ENCODE results near the gene TMEM151A.

TMEM151A gene

DNA sequence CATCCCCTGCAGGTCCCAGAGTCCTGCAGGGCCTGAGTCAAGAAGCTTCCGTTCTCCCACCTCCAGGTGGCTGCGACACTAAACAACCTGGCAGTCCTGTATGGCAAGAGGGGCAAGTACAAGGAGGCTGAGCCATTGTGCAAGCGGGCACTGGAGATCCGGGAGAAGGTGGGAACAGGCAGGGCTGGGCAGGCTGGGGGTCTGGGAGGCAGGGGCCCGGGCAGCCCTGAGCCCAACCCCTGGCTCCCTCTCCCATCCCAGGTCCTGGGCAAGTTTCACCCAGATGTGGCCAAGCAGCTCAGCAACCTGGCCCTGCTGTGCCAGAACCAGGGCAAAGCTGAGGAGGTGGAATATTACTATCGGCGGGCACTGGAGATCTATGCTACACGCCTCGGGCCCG, 27.9 kb upstream of the TMEM151A start:
- no peak overlapping the region for H3K4me3 Mint-ChIP-seq
- DNase-seq (ENCODE audit: low spot score in 2 of 2), result no peak
- peaks cover 30% of the 10 kb centered on the region for H3K4me1 Mint-ChIP-seq
- peaks cover 55% of the 10 kb centered on the region for H3K36me3 Mint-ChIP-seq
- no peak for ATAC-seq
- no peaks in the 10 kb centered on the region for H3K9me3 Mint-ChIP-seq
- no peak overlapping the region for H3K27ac Mint-ChIP-seq

DNA sequence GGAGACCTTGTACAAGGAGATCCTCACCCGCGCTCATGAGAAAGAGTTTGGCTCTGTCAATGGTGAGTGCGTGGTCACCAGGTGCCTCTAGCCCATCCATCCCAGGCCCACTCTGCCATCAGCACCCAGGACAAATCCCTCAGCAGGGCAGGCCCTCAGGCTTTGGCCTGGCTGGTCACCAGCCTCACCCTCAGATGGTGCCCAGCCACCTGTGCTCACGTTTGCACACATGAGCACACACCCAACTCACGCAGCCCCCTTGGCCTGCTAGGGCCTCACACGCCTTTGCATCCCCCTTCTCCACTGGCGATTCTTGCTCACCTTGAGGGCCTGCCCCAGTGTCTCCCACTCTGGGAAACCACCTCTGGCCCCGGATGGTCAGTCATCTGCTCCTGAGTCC, 27.3 kb upstream of the TMEM151A start:
- Mint-ChIP-seq H3K9me3 (no peaks in the 10 kb centered on the region), H3K27ac (peak overlapping the region; percentile 63), H3K36me3 (peaks cover 55% of the 10 kb centered on the region)

DNA sequence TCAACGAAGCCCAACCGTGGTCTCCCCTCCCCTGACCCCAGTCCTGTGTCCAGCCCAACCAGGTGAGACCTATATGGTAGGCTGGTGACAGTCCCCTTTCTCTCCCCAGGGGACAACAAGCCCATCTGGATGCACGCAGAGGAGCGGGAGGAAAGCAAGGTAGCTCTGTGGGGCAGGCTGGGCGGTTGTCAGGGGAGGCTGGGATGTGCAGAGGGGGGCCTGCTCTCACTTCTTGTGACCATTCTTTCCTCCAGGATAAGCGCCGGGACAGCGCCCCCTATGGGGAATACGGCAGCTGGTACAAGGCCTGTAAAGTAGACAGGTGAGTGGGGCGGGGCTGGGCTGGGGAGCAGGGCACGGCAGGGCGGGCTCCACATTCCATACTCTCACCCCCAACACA, 26.8 kb upstream of the TMEM151A start:
- peaks cover 55% of the 10 kb centered on the region for H3K36me3 Mint-ChIP-seq
- no peak overlapping the region for H3K4me3 Mint-ChIP-seq
- no peaks in the 10 kb centered on the region for H3K9me3 Mint-ChIP-seq
- H3K27ac Mint-ChIP-seq, result peak overlapping the region; percentile 63
- no peak for ATAC-seq
- peak in 1 of 2 donors; percentile 63 for DNase-seq (ENCODE audit: low spot score in 2 of 2)
- peaks cover 28% of the 10 kb centered on the region for H3K4me1 Mint-ChIP-seq

More for the DNA sequence above, 27.3 kb upstream of the TMEM151A start:
- no peak overlapping the region for H3K4me3 Mint-ChIP-seq
- DNase-seq (ENCODE audit: low spot score in 2 of 2) (peak in 1 of 2 donors; percentile 50), ATAC-seq (no peak)
- H3K4me1 Mint-ChIP-seq, result peaks cover 28% of the 10 kb centered on the region

DNA sequence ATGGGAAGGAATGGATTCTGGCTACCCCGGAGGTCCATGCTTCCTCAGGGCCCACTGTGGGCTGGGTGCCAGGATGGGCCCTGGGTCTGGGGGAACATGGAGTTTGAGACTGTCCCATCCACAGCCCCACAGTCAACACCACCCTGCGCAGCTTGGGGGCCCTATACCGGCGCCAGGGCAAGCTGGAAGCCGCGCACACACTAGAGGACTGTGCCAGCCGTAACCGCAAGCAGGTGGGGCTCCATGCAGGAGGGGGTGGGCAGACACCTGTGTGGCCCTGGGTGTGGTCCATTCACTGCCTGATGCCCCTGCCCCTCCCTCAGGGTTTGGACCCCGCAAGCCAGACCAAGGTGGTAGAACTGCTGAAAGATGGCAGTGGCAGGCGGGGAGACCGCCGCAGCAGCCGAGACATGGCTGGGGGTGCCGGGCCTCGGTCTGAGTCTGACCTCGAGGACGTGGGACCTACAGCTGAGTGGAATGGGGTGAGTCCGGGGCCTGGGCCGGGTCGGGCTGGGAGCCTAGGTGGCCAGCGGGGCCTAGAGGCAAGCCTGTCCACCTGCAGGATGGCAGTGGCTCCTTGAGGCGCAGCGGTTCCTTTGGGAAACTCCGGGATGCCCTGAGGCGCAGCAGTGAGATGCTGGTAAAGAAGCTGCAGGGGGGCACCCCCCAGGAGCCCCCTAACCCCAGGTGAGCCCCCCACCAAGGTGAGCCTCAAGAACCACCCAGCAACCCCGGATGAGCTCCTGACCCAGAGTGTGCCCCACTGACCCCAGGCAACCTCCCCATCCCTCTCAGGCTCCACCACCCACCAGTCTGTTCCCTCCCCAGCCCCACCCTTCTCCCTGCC, 25.9 kb upstream of the TMEM151A start:
- DNase-seq (ENCODE audit: low spot score in 2 of 2) (no peak), ATAC-seq (no peak)
- Mint-ChIP-seq H3K36me3 (peaks cover 51% of the 10 kb centered on the region), H3K27ac (no peak overlapping the region), H3K9me3 (no peaks in the 10 kb centered on the region), H3K4me1 (peaks cover 31% of the 10 kb centered on the region), H3K4me3 (no peak overlapping the region)

DNA sequence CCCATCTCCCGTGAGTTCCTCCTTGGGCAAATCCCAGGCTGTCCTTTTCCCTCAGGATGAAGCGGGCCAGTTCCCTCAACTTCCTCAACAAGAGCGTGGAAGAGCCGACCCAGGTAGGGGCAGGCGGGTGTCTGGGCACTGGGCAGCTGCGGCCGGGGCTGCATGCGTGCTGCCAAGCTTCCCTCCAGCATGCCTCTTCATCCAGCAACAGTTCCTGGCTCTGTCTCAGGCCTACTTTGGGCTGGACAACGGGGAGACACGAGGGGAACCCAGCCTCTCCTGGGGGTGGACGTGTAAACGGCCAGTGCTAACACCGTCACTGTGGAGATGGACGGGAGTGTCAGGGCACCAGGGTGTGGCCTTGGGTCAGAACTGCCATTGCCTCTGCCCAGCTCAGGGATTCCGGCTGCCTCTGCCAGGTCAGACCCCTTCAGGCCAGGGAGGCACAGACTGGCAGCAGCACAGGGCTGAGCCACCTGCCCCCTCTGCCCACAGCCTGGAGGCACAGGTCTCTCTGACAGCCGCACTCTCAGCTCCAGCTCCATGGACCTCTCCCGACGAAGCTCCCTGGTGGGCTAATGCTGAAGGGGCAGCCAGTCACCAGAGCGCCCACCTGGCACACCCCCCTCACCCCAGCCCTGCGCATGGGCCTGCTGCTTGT, 25.2 kb upstream of the TMEM151A start:
- peak overlapping the region; percentile 98 for H3K27ac Mint-ChIP-seq
- no peaks in the 10 kb centered on the region for H3K9me3 Mint-ChIP-seq
- H3K36me3 Mint-ChIP-seq, result peaks cover 51% of the 10 kb centered on the region
- ATAC-seq, result no peak
- no peak for DNase-seq (ENCODE audit: low spot score in 2 of 2)
- H3K4me1 Mint-ChIP-seq, result peaks cover 36% of the 10 kb centered on the region
- peak overlapping the region; percentile 93 for H3K4me3 Mint-ChIP-seq

DNA sequence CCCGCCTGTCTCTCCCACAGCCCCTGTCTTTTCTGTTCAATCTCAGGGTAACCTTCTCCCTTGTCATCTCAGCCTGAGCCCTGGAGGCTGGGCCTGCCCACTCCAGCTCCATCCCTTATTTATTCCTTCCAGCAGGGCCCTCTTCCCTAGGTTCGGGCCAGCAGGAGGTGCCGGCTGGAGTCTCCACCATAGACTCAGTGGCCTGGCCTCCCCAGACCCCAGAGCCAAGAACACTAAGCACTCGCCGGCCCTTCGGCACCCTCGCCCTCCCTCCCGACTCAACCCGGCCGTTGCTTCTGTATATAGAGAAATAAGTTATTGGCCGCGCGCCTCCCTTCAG, 24.7 kb upstream of the TMEM151A start:
- peaks cover 41% of the 10 kb centered on the region for H3K4me1 Mint-ChIP-seq
- H3K4me3 Mint-ChIP-seq, result peak overlapping the region; percentile 93
- DNase-seq (ENCODE audit: low spot score in 2 of 2) (no peak), ATAC-seq (no peak)
- peaks cover 54% of the 10 kb centered on the region for H3K36me3 Mint-ChIP-seq
- H3K27ac Mint-ChIP-seq, result peak overlapping the region; percentile 98
- no peaks in the 10 kb centered on the region for H3K9me3 Mint-ChIP-seq

DNA sequence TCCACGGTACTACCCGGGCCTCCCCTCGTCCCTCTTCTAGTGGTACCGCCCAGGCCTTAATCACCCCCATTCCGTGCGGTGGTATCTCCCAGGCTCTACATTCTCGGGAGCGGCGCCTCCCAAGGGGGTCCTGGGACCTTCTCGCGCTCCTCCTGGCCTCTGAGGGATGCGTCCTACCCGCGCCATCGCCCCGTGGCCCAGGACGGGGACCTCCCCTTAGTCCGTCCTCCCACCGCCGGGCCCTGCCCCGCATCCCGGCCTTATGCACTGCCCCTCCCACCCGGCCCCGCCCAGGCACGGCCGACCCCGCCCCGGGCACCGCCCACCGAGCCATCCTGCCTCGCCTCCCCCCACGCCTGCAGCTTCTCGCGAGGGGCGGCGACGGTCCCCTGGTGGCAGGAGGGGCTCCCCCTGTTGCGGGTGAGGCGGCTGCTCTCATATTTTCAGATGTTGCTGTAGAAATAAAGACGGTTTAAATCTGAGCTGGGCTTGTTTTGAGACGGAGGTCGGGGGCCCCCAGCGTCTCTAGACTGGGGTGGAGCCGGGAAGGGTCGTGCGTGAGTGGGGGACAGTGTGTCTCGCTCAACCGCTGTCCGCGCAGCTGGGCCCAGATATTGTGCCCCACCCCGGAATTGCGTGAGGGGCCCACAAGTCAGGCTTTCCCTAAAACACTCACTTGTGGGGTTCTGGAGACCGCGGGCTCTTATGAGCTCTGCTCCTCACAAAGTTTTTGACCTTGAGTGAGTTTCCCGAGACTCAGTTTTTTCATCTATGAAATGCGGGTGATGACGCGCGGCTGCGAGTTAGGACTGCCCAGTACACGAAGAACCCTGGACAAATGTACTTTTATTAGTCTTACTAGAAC, 24.1 kb upstream of the TMEM151A start:
- H3K27ac Mint-ChIP-seq, result peak overlapping the region; percentile 98
- peak; percentile 68 for ATAC-seq
- peaks cover 54% of the 10 kb centered on the region for H3K36me3 Mint-ChIP-seq
- H3K4me3 Mint-ChIP-seq, result peak overlapping the region; percentile 93
- no peaks in the 10 kb centered on the region for H3K9me3 Mint-ChIP-seq
- H3K4me1 Mint-ChIP-seq, result peaks cover 47% of the 10 kb centered on the region
- peak; percentile 82 to 91 for DNase-seq (ENCODE audit: low spot score in 2 of 2)

DNA sequence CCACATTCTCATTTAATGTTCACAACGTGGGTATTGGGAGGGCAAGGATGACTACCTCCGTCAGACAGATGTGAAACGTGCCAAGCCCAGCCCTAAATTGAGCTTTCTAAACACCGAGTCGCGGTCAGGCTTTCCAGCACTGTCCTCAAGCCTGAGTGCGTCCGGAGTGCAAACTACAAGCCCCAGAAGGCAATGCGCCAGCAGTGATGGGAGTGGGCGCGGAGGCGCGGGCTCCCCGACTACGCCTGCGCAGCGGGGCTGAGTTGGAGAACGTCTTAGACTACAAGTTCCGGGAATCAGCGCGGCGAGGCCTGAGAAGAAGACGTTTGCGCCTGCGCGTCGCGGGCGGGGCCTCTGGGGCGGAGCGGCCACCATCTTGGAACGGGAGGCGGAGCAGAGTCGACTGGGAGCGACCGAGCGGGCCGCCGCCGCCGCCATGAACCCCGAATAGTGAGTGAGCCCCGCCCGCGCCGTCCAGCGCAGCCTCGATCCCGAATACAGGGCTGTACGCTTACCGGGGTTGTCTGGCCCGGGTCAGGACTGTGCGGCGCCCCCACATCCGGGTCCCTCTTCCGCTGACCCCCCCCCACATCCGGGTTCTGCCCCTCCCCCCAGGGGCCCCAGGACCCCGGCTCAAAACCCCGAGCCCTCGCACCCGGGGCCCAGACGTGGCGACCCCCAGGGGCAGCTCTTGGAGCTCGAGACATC, 23.3 kb upstream of the TMEM151A start, which contains the start of gene RAB1B:
TSS of gene RAB1B (plus strand) at position 396 of the 708 bp plus-strand sequence. CDS start at position 437, 41 bp downstream.
- Mint-ChIP-seq H3K9me3 (no peaks in the 10 kb centered on the region), H3K36me3 (peaks cover 61% of the 10 kb centered on the region), H3K27ac (peak within 1 kb of the TSS; percentile 98), H3K4me3 (peak within 1 kb of the TSS; percentile 93), H3K4me1 (peaks cover 54% of the 10 kb centered on the region)
- ATAC-seq, result peak; percentile 90
- peak; percentile 99 to 100 for DNase-seq (ENCODE audit: low spot score in 2 of 2)

DNA sequence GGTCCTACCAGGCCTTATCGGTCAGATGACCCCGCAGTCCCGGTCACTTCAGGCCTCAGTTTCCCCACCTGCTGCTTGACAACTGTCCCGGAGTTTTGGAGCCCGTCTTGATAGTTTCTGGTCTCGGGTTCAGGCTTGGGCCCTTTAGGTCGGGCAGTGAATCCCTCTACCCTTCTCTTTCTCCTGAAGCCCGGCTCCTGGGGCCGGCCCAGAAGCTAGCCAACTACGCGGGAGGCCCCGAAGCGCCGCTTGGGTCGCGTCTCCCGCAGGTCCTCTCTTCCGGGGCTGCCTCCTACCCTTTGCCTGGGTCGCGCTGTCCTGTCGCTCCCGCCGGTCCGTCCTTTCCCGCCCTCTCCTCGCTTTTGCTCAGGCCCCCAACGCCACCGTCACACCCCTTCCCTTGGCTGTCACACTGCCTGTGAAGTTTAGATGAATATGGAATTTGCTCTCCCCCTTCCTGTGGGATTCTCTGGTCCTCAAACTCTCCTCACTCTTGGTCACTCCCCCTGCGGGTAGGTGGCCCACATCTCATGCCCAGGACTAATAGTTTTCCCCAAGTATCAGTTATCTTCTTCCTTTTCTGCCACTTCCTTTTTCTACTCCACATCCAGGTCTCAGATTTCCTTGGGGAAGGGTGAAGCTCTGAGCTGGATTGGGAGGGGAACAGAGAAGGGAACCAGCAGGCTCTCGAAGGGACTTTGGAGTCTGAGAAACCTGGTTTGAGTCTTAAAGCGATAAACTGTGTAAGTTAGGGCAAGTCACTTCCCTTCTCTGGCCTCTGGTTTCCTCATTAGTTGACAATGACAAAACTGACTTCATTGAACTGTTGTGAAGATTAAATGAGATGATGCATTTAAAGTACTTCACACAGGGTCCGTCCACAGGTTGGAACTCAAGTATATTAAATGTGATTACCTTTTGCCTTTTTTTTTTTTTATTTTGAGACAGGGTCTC, 22.5 kb upstream of the TMEM151A start:
- H3K27ac Mint-ChIP-seq, result peak overlapping the region; percentile 98
- peaks cover 63% of the 10 kb centered on the region for H3K4me1 Mint-ChIP-seq
- ATAC-seq (no peak), DNase-seq (ENCODE audit: low spot score in 2 of 2) (no peak)
- H3K9me3 Mint-ChIP-seq, result no peaks in the 10 kb centered on the region
- H3K4me3 Mint-ChIP-seq, result peak overlapping the region; percentile 93
- H3K36me3 Mint-ChIP-seq, result peaks cover 70% of the 10 kb centered on the region

DNA sequence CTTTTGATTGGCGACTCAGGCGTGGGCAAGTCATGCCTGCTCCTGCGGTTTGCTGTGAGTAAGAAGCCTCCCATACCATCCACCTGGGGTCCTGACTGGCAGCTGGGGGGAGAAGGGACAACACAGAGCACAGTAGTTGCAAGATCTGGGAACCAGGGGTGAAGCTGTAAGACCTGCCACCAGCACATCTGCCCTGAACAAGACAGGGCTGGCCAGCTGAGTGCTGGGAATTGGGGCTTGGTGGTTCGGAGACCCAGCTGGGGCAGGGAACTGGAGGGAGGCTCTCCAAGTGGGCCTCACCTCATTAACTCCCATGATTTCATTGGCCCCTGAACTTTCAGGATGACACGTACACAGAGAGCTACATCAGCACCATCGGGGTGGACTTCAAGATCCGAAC, 19.9 kb upstream of the TMEM151A start:
- H3K36me3 Mint-ChIP-seq, result peaks cover 91% of the 10 kb centered on the region
- no peaks in the 10 kb centered on the region for H3K9me3 Mint-ChIP-seq
- H3K4me3 Mint-ChIP-seq, result peak overlapping the region; percentile 37
- no peak for ATAC-seq
- no peak for DNase-seq (ENCODE audit: low spot score in 2 of 2)
- peaks cover 74% of the 10 kb centered on the region for H3K4me1 Mint-ChIP-seq
- peak overlapping the region; percentile 79 for H3K27ac Mint-ChIP-seq

DNA sequence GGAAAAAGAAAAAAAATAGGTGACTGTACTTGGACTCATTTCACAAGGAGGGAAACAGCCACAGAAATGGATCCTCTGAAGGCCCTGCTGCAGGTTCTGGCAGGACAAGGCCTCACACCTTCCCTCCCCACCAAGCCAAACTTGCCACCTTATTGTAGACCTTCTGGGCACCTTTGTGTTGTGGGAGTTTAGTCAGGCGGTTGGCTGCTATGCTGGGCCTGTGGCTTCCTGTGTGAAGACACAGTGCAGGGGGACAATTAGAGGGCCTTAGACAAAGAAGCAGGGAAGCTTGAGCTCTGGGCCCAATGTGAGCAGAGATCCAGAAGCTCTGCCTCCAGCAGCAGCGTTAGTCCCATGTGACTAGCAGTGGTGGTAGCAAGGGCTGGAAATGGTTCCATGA, 19.1 kb upstream of the TMEM151A start:
- Mint-ChIP-seq H3K9me3 (no peaks in the 10 kb centered on the region), H3K27ac (peak overlapping the region; percentile 77), H3K36me3 (peaks cover 95% of the 10 kb centered on the region), H3K4me1 (peaks cover 71% of the 10 kb centered on the region), H3K4me3 (peak overlapping the region; percentile 37)
- DNase-seq (ENCODE audit: low spot score in 2 of 2), result no peak
- no peak for ATAC-seq

DNA sequence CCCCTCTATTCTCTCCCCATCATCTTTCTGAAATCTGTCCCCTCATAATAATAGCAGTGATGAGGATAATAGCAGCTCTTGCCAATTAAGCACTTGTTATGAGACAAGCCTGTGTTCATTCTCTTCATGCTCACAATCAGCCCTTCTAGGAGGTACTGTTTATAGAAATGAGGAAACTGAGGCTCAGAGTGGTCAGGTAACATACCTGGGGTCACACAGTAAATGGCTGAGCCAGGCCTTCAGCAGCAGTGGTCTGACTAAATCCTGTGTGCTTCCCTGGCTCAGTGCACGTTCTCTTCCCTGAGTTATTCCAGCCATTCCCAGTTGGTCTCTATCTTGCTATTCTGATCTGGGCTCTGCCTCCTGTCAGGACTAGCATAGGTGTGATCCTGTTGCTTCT, 17.5 kb upstream of the TMEM151A start:
- ATAC-seq (no peak), DNase-seq (ENCODE audit: low spot score in 2 of 2) (no peak)
- Mint-ChIP-seq H3K4me1 (peaks cover 70% of the 10 kb centered on the region), H3K27ac (peak overlapping the region; percentile 77), H3K4me3 (no peak overlapping the region), H3K9me3 (no peaks in the 10 kb centered on the region), H3K36me3 (peaks cover 86% of the 10 kb centered on the region)

DNA sequence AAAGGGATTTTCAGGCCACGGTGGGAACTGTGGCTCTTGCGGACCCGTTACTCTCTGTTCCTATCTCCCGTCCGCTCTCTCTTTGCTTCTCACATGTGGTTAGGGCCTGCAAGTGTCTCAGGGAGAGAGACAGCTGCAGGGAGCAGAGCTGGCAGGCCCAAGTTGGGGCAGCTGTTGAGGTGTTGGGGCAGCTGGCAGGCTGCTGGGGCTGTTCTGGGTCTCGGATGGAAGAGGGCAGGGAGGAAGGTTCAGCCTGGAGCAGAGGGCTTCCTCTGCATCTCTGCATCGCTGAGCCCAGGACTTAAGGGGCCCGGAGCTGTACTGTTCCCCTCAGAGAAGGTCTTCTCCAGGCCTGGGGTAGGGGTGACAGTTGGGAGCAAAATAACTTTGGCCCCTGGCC, 16.3 kb upstream of the TMEM151A start:
- H3K27ac Mint-ChIP-seq, result no peak overlapping the region
- peaks cover 68% of the 10 kb centered on the region for H3K4me1 Mint-ChIP-seq
- ATAC-seq, result no peak
- H3K4me3 Mint-ChIP-seq, result no peak overlapping the region
- H3K36me3 Mint-ChIP-seq, result peaks cover 76% of the 10 kb centered on the region
- DNase-seq (ENCODE audit: low spot score in 2 of 2), result no peak
- H3K9me3 Mint-ChIP-seq, result no peaks in the 10 kb centered on the region

Measured in stimulated activated effector memory CD8-positive, alpha-beta T cell treated with anti-CD3 and anti-CD28 coated beads, Interleukin-12 subunit alpha, Interleukin-12 subunit beta, amount 100 ng/mL, for 72 hours (primary cell).